Activated T-helper 17 cell treated with anti-CD3 and anti-CD28 coated beads, Interleukin-2, amount 50 U/mL, for 72 hours (primary cell): ENCODE results near the gene SCN1B. TPM values are rescaled to one million over a fixed set of nuclear protein-coding genes. Genes with fewer than 3 reads are reported as not detected.
"Not testable (repeated sequence)": the region's sequence is repeated elsewhere in the genome, so short reads cannot be mapped to it uniquely, and the experiment has no call there.

ENCODE experiments used
- ATAC-seq: fragments of 150-1000 bp; cut with Tn5 transposase; replicated peaks from 2 replicates; pipeline ENCODE4 v1.10.0; 2021; ENCODE audit warnings: mild to moderate bottlenecking, moderate library complexity
- H3K27ac Mint-ChIP-seq: one replicate; pipeline ENCODE4 v1.8.0; 2022; ENCODE audit warnings: mixed read lengths
- H3K27me3 Mint-ChIP-seq: one replicate; pipeline ENCODE4 v1.8.0; 2022; ENCODE audit warnings: mixed read lengths
- H3K36me3 Mint-ChIP-seq: one replicate; pipeline ENCODE4 v1.8.0; 2022; ENCODE audit warnings: low read depth, mild to moderate bottlenecking, mixed read lengths
- H3K4me1 Mint-ChIP-seq: one replicate; pipeline ENCODE4 v1.8.0; 2022; ENCODE audit warnings: mixed read lengths
- H3K4me3 Mint-ChIP-seq: one replicate; pipeline ENCODE4 v1.8.0; 2022; ENCODE audit warnings: mild to moderate bottlenecking, mixed read lengths
- H3K9me3 Mint-ChIP-seq: one replicate; pipeline ENCODE4 v1.8.0; 2022; ENCODE audit warnings: mixed read lengths
- total RNA-seq, 2 donors: library from RNA; stranded (reverse); gene quantifications; one replicate each; pipeline ENCODE4 v1.2.3, GENCODE V29; 2022

Gene SCN1B
- total RNA-seq, 2 donors from 2014 or later: 0.97 to 3.1 TPM

DNA sequence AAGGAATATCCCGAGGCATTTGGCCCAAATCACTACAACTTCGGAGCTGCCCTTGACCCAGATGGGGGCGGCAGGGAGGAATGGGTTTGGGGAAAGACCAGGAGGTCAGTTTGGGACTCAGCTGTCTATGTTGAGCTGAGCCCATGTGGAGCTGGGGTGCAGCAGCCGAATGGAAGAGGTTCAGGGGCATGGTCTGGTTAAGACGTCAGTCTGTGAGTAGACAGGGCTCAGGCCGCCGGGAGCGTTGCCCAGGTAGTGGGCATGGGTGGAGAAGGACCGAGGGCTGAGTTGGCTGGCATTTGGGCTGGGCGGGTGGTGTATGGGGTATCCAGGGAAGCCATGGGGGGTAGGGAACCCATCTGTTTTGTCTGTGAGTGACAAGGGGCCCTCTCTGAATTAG, 9.3 kb upstream of the SCN1B start:
- H3K4me1 Mint-ChIP-seq: peaks cover 5% of the 10 kb centered on the region
- peaks cover 97% of the 10 kb centered on the region for H3K36me3 Mint-ChIP-seq
- ATAC-seq: no peak
- no peaks in the 10 kb centered on the region for H3K9me3 Mint-ChIP-seq
- peak overlapping the region; percentile 58 for H3K27ac Mint-ChIP-seq
- no peaks in the 10 kb centered on the region for H3K27me3 Mint-ChIP-seq
- H3K4me3 Mint-ChIP-seq: no peak overlapping the region

DNA sequence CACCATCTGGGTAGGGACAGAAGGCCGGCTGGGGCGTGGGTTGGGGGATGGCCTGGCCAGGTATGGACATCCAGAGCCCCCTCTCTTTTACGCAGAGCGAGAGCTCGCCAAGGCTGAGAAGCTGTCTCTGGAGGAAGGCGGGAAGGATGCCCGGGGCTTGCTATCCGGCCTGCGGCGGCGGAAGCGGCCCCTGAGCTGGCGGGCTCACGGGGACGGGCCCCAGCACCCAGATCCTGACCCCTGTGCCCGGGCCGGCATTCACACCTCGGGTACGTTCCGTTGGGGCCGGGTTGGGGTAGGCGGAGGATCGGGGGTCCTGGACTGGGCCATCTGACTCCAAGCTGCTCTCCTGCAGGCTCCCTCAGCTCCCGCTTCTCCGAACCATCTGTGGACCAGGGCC, 8.7 kb upstream of the SCN1B start:
- Mint-ChIP-seq H3K36me3 (peaks cover 97% of the 10 kb centered on the region), H3K4me1 (peaks cover 5% of the 10 kb centered on the region), H3K9me3 (no peaks in the 10 kb centered on the region), H3K4me3 (no peak overlapping the region), H3K27ac (no peak overlapping the region), H3K27me3 (no peaks in the 10 kb centered on the region)
- ATAC-seq: no peak

DNA sequence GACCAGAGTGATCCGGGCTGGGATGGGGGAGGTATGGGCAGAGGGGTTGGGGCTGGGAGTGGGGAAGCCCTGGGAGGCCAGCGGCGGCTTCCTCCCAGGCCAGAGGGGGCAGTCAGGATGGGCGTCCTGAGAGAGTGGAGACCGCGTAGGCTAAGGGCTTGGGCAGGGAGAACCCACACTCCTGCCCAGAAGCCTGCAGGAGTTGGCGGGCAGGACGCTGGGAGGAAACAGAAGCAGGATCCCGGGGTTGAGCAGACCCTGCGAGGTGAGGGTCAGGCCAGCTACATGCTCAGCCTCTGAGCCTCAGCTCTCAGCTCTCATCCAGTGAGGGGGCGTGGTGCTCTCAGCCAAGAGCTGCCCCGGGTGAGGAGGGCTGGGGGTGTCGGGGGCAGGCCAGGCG, 7.8 kb upstream of the SCN1B start:
- Mint-ChIP-seq H3K9me3 (no peaks in the 10 kb centered on the region), H3K4me3 (no peak overlapping the region), H3K36me3 (peaks cover 97% of the 10 kb centered on the region), H3K4me1 (peaks cover 5% of the 10 kb centered on the region), H3K27ac (no peak overlapping the region), H3K27me3 (no peaks in the 10 kb centered on the region)
- no peak for ATAC-seq

DNA sequence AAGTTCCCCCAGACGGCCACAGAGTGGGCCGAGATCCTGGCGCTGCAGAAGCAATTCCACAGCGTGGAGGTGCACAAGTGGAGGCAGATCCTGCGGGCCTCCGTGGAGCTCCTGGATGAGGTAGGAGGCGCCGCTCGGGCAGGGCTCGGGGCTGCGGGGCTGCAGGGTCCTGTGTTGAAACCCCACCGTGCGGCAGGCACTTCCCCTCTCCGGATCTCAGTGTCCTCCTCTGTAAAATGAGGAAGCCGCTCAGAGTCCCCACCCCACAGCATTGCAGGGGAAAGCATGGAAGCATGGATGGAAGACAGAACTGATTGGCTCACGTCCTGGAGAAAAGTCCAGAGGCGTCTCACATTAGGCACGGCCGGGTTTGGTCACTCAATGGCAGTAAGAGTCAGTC, 6.8 kb upstream of the SCN1B start:
- no peak overlapping the region for H3K4me3 Mint-ChIP-seq
- no peaks in the 10 kb centered on the region for H3K9me3 Mint-ChIP-seq

DNA sequence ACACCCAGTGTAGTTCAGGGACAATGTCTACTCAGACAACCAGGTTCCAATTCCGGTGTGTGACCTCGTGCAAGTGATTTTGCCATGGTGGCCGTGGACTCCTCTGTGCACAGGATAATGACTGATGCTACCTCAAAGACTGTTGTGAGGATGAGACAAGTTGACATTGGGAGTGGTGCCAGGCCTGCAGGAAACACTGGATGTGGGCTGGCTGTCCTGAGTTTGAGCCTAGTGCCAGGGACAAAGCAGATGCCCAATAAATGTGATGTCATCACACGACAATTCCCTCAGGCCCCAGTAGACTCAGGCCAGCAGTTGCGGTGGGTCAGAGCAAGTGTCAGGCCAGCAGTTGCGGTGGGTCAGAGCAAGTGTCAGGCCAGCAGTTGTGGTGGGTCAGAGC, 6.2 kb upstream of the SCN1B start:
- no peak overlapping the region for H3K27ac Mint-ChIP-seq
- H3K27me3 Mint-ChIP-seq: no peaks in the 10 kb centered on the region
- peaks cover 5% of the 10 kb centered on the region for H3K4me1 Mint-ChIP-seq
- H3K4me3 Mint-ChIP-seq: no peak overlapping the region
- ATAC-seq: no peak
- peaks cover 94% of the 10 kb centered on the region for H3K36me3 Mint-ChIP-seq
- H3K9me3 Mint-ChIP-seq: no peaks in the 10 kb centered on the region

More for the DNA sequence above, 6.8 kb upstream of the SCN1B start:
- Mint-ChIP-seq H3K36me3 (peaks cover 97% of the 10 kb centered on the region), H3K27me3 (no peaks in the 10 kb centered on the region), H3K4me1 (peaks cover 5% of the 10 kb centered on the region), H3K27ac (no peak overlapping the region)
- no peak for ATAC-seq

DNA sequence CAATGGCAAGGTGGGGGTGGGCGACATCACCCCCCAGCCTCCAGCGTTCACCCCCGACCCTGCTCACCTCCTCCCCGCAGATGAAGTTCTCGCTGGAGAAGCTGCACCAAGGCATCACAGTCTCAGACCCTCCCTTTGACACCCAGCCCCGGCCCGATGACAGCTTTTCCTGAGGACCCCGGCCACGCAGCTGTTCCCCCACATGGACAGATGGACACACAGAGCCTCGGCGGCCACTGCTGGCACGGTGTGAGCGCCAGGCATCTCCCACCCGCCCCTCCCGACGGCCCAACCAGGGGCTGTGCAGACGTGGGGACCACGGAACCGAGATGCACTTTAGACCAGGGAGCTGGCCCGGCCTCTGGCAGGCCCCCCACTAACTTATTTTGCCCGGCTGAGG, 4.3 kb upstream of the SCN1B start:
- Mint-ChIP-seq H3K36me3 (peaks cover 76% of the 10 kb centered on the region), H3K27me3 (no peaks in the 10 kb centered on the region), H3K4me1 (no peaks in the 10 kb centered on the region), H3K27ac (no peak overlapping the region), H3K9me3 (no peaks in the 10 kb centered on the region), H3K4me3 (no peak overlapping the region)
- no peak for ATAC-seq

DNA sequence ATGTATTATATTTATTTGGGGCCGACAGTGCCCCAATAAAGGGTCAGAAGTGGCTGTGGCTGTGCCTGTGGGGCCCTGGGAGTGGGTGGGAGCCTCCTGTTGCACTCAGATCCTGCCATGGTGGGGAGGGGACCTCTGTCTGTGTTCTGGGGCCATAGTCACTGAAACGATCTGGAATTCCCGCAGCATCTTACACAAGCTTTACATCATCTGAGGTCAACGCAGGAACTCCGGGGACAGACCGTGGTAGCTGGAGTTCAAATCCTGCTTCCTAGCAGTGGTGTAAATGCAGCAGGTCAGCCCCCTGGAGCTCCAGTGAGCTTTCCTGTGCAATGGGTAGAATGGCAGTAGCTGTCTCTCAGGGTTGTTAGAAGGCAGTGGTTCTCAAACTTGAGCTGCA, 3.9 kb upstream of the SCN1B start:
- no peak for ATAC-seq
- H3K36me3 Mint-ChIP-seq: peaks cover 72% of the 10 kb centered on the region
- peaks cover 4% of the 10 kb centered on the region for H3K27me3 Mint-ChIP-seq
- H3K4me1 Mint-ChIP-seq: peaks cover 4% of the 10 kb centered on the region
- no peak overlapping the region for H3K4me3 Mint-ChIP-seq
- no peak overlapping the region for H3K27ac Mint-ChIP-seq
- no peaks in the 10 kb centered on the region for H3K9me3 Mint-ChIP-seq

DNA sequence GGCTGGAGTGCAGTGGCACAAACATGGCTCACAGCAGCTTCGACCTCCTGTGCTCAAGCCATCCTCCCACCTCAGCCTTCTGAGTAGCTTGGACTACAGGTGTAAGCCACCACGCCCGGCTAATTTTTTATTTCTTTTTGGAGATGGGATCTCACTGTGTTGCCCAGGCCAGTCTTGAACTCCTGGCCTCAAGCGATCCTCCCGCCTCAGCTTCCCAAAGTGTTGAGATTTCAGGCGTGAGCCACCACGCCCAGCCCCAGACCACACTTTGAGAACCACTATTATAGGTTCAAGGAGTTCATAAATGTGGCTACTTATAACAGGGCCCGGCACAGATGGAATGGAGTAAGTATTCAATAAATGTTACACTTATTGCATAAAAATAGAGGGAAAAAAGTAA, 3.3 kb upstream of the SCN1B start:
- H3K4me3 Mint-ChIP-seq: no peak overlapping the region
- H3K9me3 Mint-ChIP-seq: no peaks in the 10 kb centered on the region
- peaks cover 5% of the 10 kb centered on the region for H3K4me1 Mint-ChIP-seq
- H3K36me3 Mint-ChIP-seq: peaks cover 66% of the 10 kb centered on the region
- no peak overlapping the region for H3K27ac Mint-ChIP-seq
- peaks cover 7% of the 10 kb centered on the region for H3K27me3 Mint-ChIP-seq
- no peak for ATAC-seq

DNA sequence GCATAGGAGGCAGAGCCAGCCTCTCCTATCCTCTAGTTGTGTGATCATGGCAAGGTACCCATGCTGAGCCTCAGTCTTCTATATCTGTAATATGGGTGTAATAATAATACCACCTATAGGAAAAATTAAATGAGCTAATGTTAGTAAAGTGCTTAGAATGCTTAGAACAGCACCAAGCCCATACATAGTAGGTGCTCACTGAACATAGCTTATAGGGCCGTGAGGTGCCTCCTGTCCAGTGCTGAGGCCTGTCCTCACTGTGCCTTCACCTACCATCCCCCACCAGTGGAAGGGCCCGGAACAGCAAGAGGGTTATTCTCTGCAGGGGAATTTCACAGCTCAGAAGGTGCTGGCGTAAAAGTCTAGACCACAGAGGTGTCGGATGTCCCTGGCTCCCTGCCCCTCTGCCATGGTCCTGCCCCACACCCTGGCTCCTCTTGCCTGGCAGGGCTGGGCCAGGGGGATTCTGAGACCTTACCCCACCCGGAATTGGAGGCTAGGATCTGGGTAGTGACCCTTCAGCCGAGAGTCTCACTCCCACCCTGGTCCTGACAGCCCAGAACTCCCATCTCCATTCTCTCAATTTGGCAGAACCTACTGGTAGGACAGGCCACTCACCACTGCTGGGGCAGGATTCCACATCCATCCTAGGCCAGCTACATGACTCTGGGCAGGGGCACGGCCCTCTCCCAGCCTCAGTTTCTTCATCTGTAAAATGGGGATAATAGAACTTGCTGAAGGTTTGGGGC, 2.2 kb upstream of the SCN1B start:
- Mint-ChIP-seq H3K27ac (no peak overlapping the region), H3K27me3 (peaks cover 9% of the 10 kb centered on the region), H3K4me1 (peaks cover 5% of the 10 kb centered on the region), H3K36me3 (peaks cover 56% of the 10 kb centered on the region), H3K9me3 (no peaks in the 10 kb centered on the region), H3K4me3 (no peak overlapping the region)
- no peak for ATAC-seq

DNA sequence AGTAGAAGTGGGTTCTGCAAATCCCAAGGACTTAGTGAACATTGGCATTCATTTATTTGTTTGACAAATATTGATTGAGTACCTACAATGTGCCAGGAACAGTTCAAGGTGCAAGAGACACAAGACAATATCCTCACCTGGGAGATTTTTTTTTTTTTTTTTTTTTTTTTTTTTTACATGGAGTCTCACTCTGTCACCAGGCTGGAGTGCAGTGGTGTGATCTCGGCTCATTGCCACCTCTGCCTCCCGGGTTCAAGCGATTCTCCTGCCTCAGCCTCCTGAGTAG, 1.7 kb upstream of the SCN1B start:
- not testable (repeated sequence) for H3K27ac Mint-ChIP-seq, H3K4me1 Mint-ChIP-seq, H3K27me3 Mint-ChIP-seq, ATAC-seq, H3K9me3 Mint-ChIP-seq, H3K4me3 Mint-ChIP-seq
- peaks cover 50% of the 10 kb centered on the region for H3K36me3 Mint-ChIP-seq

DNA sequence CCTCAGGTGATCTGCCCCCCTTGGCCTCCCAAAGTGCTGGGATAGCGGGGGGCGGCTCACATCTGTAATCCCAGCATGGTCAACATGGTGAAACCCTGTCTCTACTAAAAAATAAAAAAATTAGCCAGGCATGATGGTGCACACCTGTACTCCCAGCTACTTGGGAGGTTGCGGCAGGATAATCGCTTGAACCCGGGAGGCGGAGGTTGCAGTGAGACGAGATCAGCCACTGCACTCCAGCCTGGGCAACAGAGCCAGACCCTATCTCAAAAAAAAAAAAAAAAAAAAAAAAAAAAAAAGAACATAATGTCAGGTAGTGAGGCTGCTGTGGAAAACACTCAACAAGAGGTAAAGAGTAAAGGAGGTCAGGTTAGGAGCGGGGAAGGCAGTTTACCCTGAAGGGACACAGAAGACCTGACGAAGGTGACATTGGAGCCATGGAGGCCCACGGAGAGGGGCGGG, 964 bp upstream of the SCN1B start:
- Mint-ChIP-seq H3K36me3 (peaks cover 43% of the 10 kb centered on the region), H3K4me3 (peak overlapping the region; percentile 25)
- not testable (repeated sequence) for H3K27ac Mint-ChIP-seq, H3K4me1 Mint-ChIP-seq, ATAC-seq, H3K9me3 Mint-ChIP-seq, H3K27me3 Mint-ChIP-seq

DNA sequence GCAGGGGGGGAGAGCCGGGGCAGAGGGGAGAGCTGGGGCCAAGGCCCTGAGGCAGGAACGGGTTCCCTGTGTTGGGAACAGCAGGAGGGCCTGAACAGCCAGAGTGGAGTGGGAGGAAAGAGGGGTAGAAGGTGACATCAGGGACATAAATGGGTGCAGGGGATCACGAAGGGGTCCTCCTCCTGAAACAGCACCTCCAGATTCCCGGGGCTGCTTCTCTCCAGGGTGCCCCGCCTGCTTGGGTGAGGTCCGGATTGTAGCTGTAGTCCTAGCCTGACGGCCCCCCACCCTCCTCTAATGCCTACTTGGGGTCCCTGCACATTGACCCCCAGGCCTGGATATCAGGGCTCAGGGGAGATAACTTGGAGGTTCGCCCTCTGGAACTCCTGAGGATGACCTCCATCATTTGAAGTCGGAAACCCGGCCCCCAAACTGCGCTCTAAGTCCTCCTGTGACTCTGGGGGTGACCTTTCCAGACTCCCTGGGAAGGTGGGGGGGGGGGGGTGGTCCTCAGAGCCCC, 473 bp upstream of the SCN1B start:
- Mint-ChIP-seq H3K36me3 (peaks cover 38% of the 10 kb centered on the region), H3K4me3 (peak overlapping the region; percentile 25), H3K9me3 (no peaks in the 10 kb centered on the region), H3K27ac (no peak overlapping the region), H3K27me3 (peaks cover 10% of the 10 kb centered on the region), H3K4me1 (peaks cover 5% of the 10 kb centered on the region)
- peak; percentile 17 for ATAC-seq

DNA sequence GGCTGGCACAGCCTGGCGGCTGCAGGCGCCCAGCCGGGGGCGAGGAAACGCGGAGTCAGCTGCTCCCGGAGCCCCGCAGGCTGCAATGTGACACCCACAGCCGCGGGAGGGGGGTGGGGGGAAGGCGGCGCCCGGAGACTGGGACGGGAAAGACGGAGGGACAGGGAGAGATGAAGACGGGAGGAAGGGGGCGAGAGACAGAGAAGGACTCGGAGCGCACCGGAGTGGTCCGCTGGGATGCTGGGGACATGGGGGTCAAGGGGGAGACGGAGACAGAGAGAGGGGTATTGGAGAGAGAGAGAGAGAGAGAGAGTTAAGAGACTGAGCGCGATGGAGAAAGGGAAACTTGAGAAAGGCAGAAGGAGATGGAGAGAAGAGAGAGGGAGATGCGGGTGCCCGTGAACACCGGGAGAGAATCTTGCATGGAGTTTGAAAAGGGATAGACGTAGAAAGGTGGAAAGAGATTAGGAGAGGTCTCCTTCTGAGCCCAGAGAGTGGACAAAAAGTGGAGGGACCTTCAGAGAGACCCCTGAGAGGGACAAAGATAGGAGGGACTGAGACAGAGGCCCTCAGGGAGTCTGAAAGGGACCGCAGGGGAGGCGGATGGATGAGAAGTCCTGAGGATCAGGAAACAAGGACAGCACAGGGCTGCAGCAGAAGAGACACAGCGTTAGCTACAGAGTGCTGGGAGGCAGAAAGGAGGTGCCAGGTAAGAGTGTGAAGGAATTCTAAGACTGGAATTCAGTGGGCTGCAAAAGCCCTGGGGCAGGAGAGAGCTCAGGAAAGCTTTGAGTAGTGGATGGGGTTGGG, 1.0 kb downstream of the SCN1B start:
- Mint-ChIP-seq H3K4me3 (peak overlapping the region; percentile 58), H3K36me3 (peaks cover 23% of the 10 kb centered on the region), H3K4me1 (peaks cover 5% of the 10 kb centered on the region), H3K27me3 (peaks cover 10% of the 10 kb centered on the region), H3K9me3 (no peaks in the 10 kb centered on the region), H3K27ac (peak overlapping the region; percentile 15)
- ATAC-seq: no peak

DNA sequence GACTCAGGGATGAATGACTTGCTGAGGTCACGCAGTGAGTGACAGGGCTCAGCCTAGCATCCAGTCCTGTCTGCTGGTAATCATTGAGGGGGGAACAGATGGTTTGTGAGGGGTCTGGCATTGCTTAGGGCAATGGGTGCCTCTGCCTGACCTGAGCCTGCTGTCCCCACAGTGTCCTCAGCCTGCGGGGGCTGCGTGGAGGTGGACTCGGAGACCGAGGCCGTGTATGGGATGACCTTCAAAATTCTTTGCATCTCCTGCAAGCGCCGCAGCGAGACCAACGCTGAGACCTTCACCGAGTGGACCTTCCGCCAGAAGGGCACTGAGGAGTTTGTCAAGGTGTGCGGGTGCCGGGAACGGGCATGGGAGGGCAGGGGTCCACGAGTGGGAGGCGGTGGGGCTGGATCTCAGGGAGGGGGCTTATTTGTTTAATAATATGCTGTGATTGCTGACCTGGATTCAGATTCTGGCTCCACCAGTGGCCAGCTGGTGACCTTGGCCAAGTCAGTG, 2.1 kb downstream of the SCN1B start:
- ATAC-seq: no peak
- H3K27me3 Mint-ChIP-seq: peaks cover 10% of the 10 kb centered on the region
- H3K9me3 Mint-ChIP-seq: no peaks in the 10 kb centered on the region
- H3K4me3 Mint-ChIP-seq: no peak overlapping the region
- H3K36me3 Mint-ChIP-seq: peaks cover 12% of the 10 kb centered on the region
- peaks cover 5% of the 10 kb centered on the region for H3K4me1 Mint-ChIP-seq
- no peak overlapping the region for H3K27ac Mint-ChIP-seq
